Type B pancreatic cell (in vitro differentiated cells): Measurements from ENCODE around the gene EMID1. TPM values are rescaled to one million over a fixed set of nuclear protein-coding genes. Genes with fewer than 3 reads are reported as not detected.

ENCODE experiments used
- DNase-seq: peaks from one replicate; pipeline ENCODE4 v3.0.0; 2021; ENCODE audit warnings: mixed read lengths; ENCODE audit not compliant: unreplicated experiment; ENCODE audit errors: extremely low spot score
- H3K27ac Mint-ChIP-seq: 2 replicates; pipeline ENCODE4 v1.8.0; 2021; ENCODE audit warnings: mild to moderate bottlenecking, mixed read lengths
- H3K27me3 Mint-ChIP-seq: 2 replicates; pipeline ENCODE4 v1.8.0; 2021; ENCODE audit warnings: mixed read lengths
- H3K36me3 Mint-ChIP-seq: 2 replicates; pipeline ENCODE4 v1.8.0; 2021; ENCODE audit warnings: mixed read lengths
- H3K4me1 Mint-ChIP-seq: one replicate; pipeline ENCODE4 v1.8.0; 2021; ENCODE audit warnings: mixed read lengths; ENCODE audit not compliant: unreplicated experiment
- H3K4me3 Mint-ChIP-seq: 2 replicates; pipeline ENCODE4 v1.8.0; 2021; ENCODE audit warnings: mild to moderate bottlenecking, mixed read lengths
- H3K9me3 Mint-ChIP-seq: 2 replicates; pipeline ENCODE4 v1.8.0; 2021; ENCODE audit warnings: mixed read lengths
- CTCF ChIP-seq: fragments of 200-600 bp; sonication (generic); conservative IDR thresholded peaks from 2 replicates; pipeline ENCODE4 v1.5.0; 2021; ENCODE audit warnings: antibody characterized with exemption, mild to moderate bottlenecking
- total RNA-seq: library from RNA; stranded (reverse); gene quantifications from 2 replicates; pipeline ENCODE4 v1.2.1, GENCODE V29; 2021; ENCODE audit warnings: low replicate concordance

EMID1 gene
- total RNA-seq, 1 donor from 2014 or later, result 11.4 TPM

- H3K36me3 Mint-ChIP-seq, result no peaks in the 10 kb centered on the region
- no peak for TF ChIP-seq CTCF
- no peak for DNase-seq
- H3K27me3 Mint-ChIP-seq, result no peaks in the 10 kb centered on the region
- H3K27ac Mint-ChIP-seq, result no peak overlapping the region
- H3K4me3 Mint-ChIP-seq, result no peak overlapping the region
- H3K9me3 Mint-ChIP-seq, result no peaks in the 10 kb centered on the region
- peaks cover 8% of the 10 kb centered on the region for H3K4me1 Mint-ChIP-seq
Observed at GRCh38 chr22:29213493-29213892, 7.8 kb downstream of the EMID1 start.

- no peak for DNase-seq
- H3K9me3 Mint-ChIP-seq, result no peaks in the 10 kb centered on the region
- no peak for TF ChIP-seq CTCF
- H3K27ac Mint-ChIP-seq, result no peak overlapping the region
- H3K36me3 Mint-ChIP-seq, result no peaks in the 10 kb centered on the region
- H3K4me1 Mint-ChIP-seq, result peaks cover 8% of the 10 kb centered on the region
- no peak overlapping the region for H3K4me3 Mint-ChIP-seq
- H3K27me3 Mint-ChIP-seq, result no peaks in the 10 kb centered on the region
Observed at GRCh38 chr22:29214232-29214631, 8.5 kb downstream of the EMID1 start.

GRCh38 chr22:29215012-29215860 lies 9.5 kb downstream of the EMID1 start:
- Mint-ChIP-seq H3K36me3 (no peaks in the 10 kb centered on the region), H3K27ac (no peak overlapping the region), H3K4me1 (peaks cover 8% of the 10 kb centered on the region), H3K27me3 (no peaks in the 10 kb centered on the region), H3K9me3 (no peaks in the 10 kb centered on the region), H3K4me3 (no peak overlapping the region)
- DNase-seq, result no peak
- no peak for TF ChIP-seq CTCF

GRCh38 chr22:29216011-29216872 lies 10.5 kb downstream of the EMID1 start:
- Mint-ChIP-seq H3K9me3 (no peaks in the 10 kb centered on the region), H3K36me3 (no peaks in the 10 kb centered on the region), H3K4me1 (peaks cover 14% of the 10 kb centered on the region), H3K27ac (no peak overlapping the region), H3K4me3 (no peak overlapping the region), H3K27me3 (no peaks in the 10 kb centered on the region)
- no peak for DNase-seq
- TF ChIP-seq CTCF, result no peak

- Mint-ChIP-seq H3K36me3 (no peaks in the 10 kb centered on the region), H3K4me3 (no peak overlapping the region), H3K9me3 (no peaks in the 10 kb centered on the region), H3K27me3 (no peaks in the 10 kb centered on the region), H3K4me1 (peaks cover 10% of the 10 kb centered on the region), H3K27ac (no peak overlapping the region)
- DNase-seq, result no peak
- TF ChIP-seq CTCF, result no peak
Observed at GRCh38 chr22:29216873-29217666, 11.4 kb downstream of the EMID1 start.
